IMR-90 (cell line): ENCODE measurements around the gene ATG7. TPM values are rescaled to one million over a fixed set of nuclear protein-coding genes. Genes with fewer than 3 reads are reported as not detected.

Experiments
- ATAC-seq: fragments of 200-7000 bp; cut with Tn5 transposase; 2 replicates; pipeline ENCODE4 v1.9.1; 2020; ENCODE audit warnings: low read depth, mild to moderate bottlenecking, moderate library complexity
- BruUV-seq: library from RNA; stranded (reverse); fragments of 400-500 nt; replicated peaks from 2 replicates; lab custom pipeline; 2021; lab: Mats Ljungman, UMichigan
- CTCF ChIA-PET: fragments of 300-600 bp; formaldehyde crosslinking; extraction: SDS; loops from one replicate; lab custom pipeline; 2021; ENCODE audit warnings: antibody characterized with exemption; lab: Yijun Ruan, JAX
- POLR2A ChIA-PET: fragments of 300-600 bp; sonication (Branson Sonifier 250); formaldehyde crosslinking; loops from one replicate; lab custom pipeline; 2022; ENCODE audit warnings: antibody characterized with exemption; ENCODE audit not compliant: unreplicated experiment; lab: Charles Lee
- DNase-seq: peaks from one replicate; pipeline ENCODE4 v3.0.0; 2013
- H2AFZ ChIP-seq: replicated peaks from 2 replicates; pipeline ENCODE3; 2013; ENCODE audit warnings: low read length, mild to moderate bottlenecking; ENCODE audit not compliant: poor library complexity
- H2AK5ac ChIP-seq: 2 replicates; pipeline ENCODE4 v1.6.1; 2013; ENCODE audit warnings: low read depth, low read length, inconsistent platforms
- H2AK9ac ChIP-seq: replicated peaks from 2 replicates; pipeline ENCODE3; 2013; ENCODE audit warnings: mild to moderate bottlenecking, low read depth, low read length, moderate library complexity; ENCODE audit not compliant: poor library complexity
- H2BK120ac ChIP-seq: 2 replicates; pipeline ENCODE4 v1.6.1; 2013; ENCODE audit warnings: low read depth, low read length, inconsistent platforms
- H2BK15ac ChIP-seq: 3 replicates; pipeline ENCODE4 v1.6.1; 2013; ENCODE audit warnings: low read depth, low read length, inconsistent platforms
- H2BK20ac ChIP-seq: 2 replicates; pipeline ENCODE4 v1.6.1; 2013; ENCODE audit warnings: low read depth, mild to moderate bottlenecking, inconsistent platforms, low read length, moderate library complexity
- H2BK5ac ChIP-seq: 2 replicates; pipeline ENCODE4 v1.6.1; 2013; ENCODE audit warnings: mild to moderate bottlenecking, low read depth, low read length, inconsistent platforms; ENCODE audit not compliant: poor library complexity, severe bottlenecking
- H3K14ac ChIP-seq: replicated peaks from 2 replicates; pipeline ENCODE4 v1.6.1; 2013; ENCODE audit warnings: low read depth, low read length, inconsistent platforms
- H3K18ac ChIP-seq: 2 replicates; pipeline ENCODE4 v1.6.1; 2013; ENCODE audit warnings: low read depth, low read length, control low read depth
- H3K23ac ChIP-seq: 2 replicates; pipeline ENCODE4 v1.6.1; 2013; ENCODE audit warnings: low read depth, low read length, inconsistent platforms
- H3K27ac ChIP-seq: 2 replicates; pipeline ENCODE4 v1.5.1; 2013; ENCODE audit warnings: mild to moderate bottlenecking, control low read depth, low read length; ENCODE audit not compliant: insufficient read depth
- H3K27me3 ChIP-seq: 2 replicates; pipeline ENCODE4 v1.6.1; 2013; ENCODE audit warnings: low read length; ENCODE audit not compliant: control insufficient read depth, insufficient read depth
- H3K36me3 ChIP-seq: 2 replicates; pipeline ENCODE4 v1.6.1; 2013; ENCODE audit warnings: low read length, mixed read lengths; ENCODE audit not compliant: control insufficient read depth, insufficient read depth
- H3K4ac ChIP-seq: 2 replicates; pipeline ENCODE4 v1.6.1; 2013; ENCODE audit warnings: low read depth, low read length, inconsistent platforms
- H3K4me1 ChIP-seq: 2 replicates; pipeline ENCODE4 v1.6.1; 2013; ENCODE audit warnings: low read length, mixed read lengths; ENCODE audit not compliant: control insufficient read depth, insufficient read depth
- H3K4me2 ChIP-seq: 2 replicates; pipeline ENCODE4 v1.6.1; 2013; ENCODE audit warnings: low read depth, mild to moderate bottlenecking, control low read depth, low read length, moderate library complexity
- H3K4me3 ChIP-seq: 2 replicates; pipeline ENCODE4 v1.5.1; 2013; ENCODE audit warnings: low read depth, mild to moderate bottlenecking, control low read depth, low read length, moderate library complexity; ENCODE audit not compliant: insufficient read depth
- H3K56ac ChIP-seq: 2 replicates; pipeline ENCODE4 v1.6.1; 2013; ENCODE audit warnings: low read length, inconsistent platforms; ENCODE audit not compliant: insufficient read depth; ENCODE audit errors: extremely low read depth
- H3K79me1 ChIP-seq, 2 experiments: 2 replicates each; pipeline ENCODE4 v1.6.1; 2013; ENCODE audit warnings: low read length in 2 of 2, inconsistent platforms in 1 of 2, low read depth in 1 of 2
- H3K9ac ChIP-seq: 2 replicates; pipeline ENCODE4 v1.6.1; 2013; ENCODE audit warnings: low read depth, low read length, control low read depth
- H3K9me1 ChIP-seq: 2 replicates; pipeline ENCODE4 v1.6.1; 2013; ENCODE audit warnings: low read length, inconsistent platforms; ENCODE audit not compliant: insufficient read depth
- H3K9me3 ChIP-seq: 2 replicates; pipeline ENCODE4 v1.6.1; 2013; ENCODE audit warnings: low read length; ENCODE audit not compliant: control insufficient read depth, insufficient read depth
- H4K20me1 ChIP-seq: 2 replicates; pipeline ENCODE4 v1.6.1; 2013; ENCODE audit warnings: low read length, inconsistent platforms; ENCODE audit not compliant: insufficient read depth
- H4K5ac ChIP-seq: 2 replicates; pipeline ENCODE4 v1.6.1; 2013; ENCODE audit warnings: mild to moderate bottlenecking, low read depth, low read length, control low read depth
- H4K8ac ChIP-seq, 2 experiments: 2 replicates each; pipeline ENCODE4 v1.6.1; 2013; ENCODE audit warnings: low read depth in 2 of 2, low read length in 2 of 2, control low read depth in 1 of 2, inconsistent platforms in 1 of 2
- H4K91ac ChIP-seq: 2 replicates; pipeline ENCODE4 v1.6.1; 2013; ENCODE audit warnings: low read depth, low read length, inconsistent platforms; ENCODE audit not compliant: insufficient read depth
- BHLHE40 ChIP-seq: fragments of 150-350 bp; IDR thresholded peaks from 2 replicates; pipeline ENCODE4 v1.6.1; 2016; ENCODE audit warnings: mild to moderate bottlenecking, low read depth, low read length
- CEBPB ChIP-seq: IDR thresholded peaks from 2 replicates; pipeline ENCODE4 v1.6.1; 2012; ENCODE audit warnings: low read depth, low read length, improper control_type of control experiment
- CHD1 ChIP-seq: IDR thresholded peaks from 2 replicates; pipeline ENCODE4 v1.6.1; 2012; ENCODE audit warnings: low read depth, low read length, improper control_type of control experiment
- CTCF ChIP-seq: conservative IDR thresholded peaks from 2 replicates; pipeline ENCODE4 v1.5.1; 2012; ENCODE audit warnings: mild to moderate bottlenecking, low read depth, low read length, improper control_type of control experiment
- ELK1 ChIP-seq: fragments of 150-350 bp; IDR thresholded peaks from 2 replicates; pipeline ENCODE4 v1.6.1; 2016; ENCODE audit warnings: low read depth, mild to moderate bottlenecking, low read length, moderate library complexity, borderline replicate concordance
- FOS ChIP-seq: fragments of 150-350 bp; IDR thresholded peaks from 2 replicates; pipeline ENCODE4 v1.6.1; 2016; ENCODE audit warnings: low read depth, low read length
- MAFK ChIP-seq: IDR thresholded peaks from 2 replicates; pipeline ENCODE4 v1.6.1; 2012; ENCODE audit warnings: low read depth, low read length, improper control_type of control experiment
- MAZ ChIP-seq: IDR thresholded peaks from 2 replicates; pipeline ENCODE4 v1.6.1; 2012; ENCODE audit warnings: low read depth, mild to moderate bottlenecking, low read length, improper control_type of control experiment, moderate library complexity, borderline replicate concordance
- MXI1 ChIP-seq: IDR thresholded peaks from 2 replicates; pipeline ENCODE4 v1.6.1; 2012; ENCODE audit warnings: low read depth, mild to moderate bottlenecking, low read length, moderate library complexity, borderline replicate concordance
- NFE2L2 ChIP-seq: fragments of 150-350 bp; IDR thresholded peaks from 2 replicates; pipeline ENCODE4 v1.6.1; 2016; ENCODE audit warnings: low read depth, mild to moderate bottlenecking, low read length
- POLR2A ChIP-seq: IDR thresholded peaks from 2 replicates; pipeline ENCODE4 v1.6.1; 2012; ENCODE audit warnings: mild to moderate bottlenecking, low read depth, low read length
- RAD21 ChIP-seq: IDR thresholded peaks from 2 replicates; pipeline ENCODE4 v1.6.1; 2012; ENCODE audit warnings: low read length, improper control_type of control experiment
- RCOR1 ChIP-seq: IDR thresholded peaks from 2 replicates; pipeline ENCODE4 v1.6.1; 2012; ENCODE audit warnings: mild to moderate bottlenecking, low read length, improper control_type of control experiment; ENCODE audit not compliant: insufficient replicate concordance
- RFX5 ChIP-seq: IDR thresholded peaks from 2 replicates; pipeline ENCODE4 v1.8.0; 2012; ENCODE audit warnings: low read depth, mild to moderate bottlenecking, low read length, moderate library complexity
- SMC3 ChIP-seq: fragments of 150-350 bp; IDR thresholded peaks from 2 replicates; pipeline ENCODE4 v1.6.1; 2016; ENCODE audit warnings: low read depth, mild to moderate bottlenecking, antibody characterized with exemption, low read length, moderate library complexity
- USF2 ChIP-seq: fragments of 150-350 bp; IDR thresholded peaks from 2 replicates; pipeline ENCODE4 v1.6.1; 2017; ENCODE audit warnings: mild to moderate bottlenecking, antibody characterized with exemption, low read length, low read depth
- WGBS, 2 experiments: methylation state at CpG; one replicate each; pipeline versions ENCODE4 v1.1.5 to v1.1.7; 2013; ENCODE audit warnings: missing lambda C conversion rate in 2 of 2; ENCODE audit not compliant: insufficient read length in 1 of 2; ENCODE audit errors: extremely low coverage in 2 of 2; 5-methylcytosine and 5-hydroxymethylcytosine counted together
- dilution Hi-C: fragments of 300-500 bp; cut with HindIII; formaldehyde crosslinking; loops from one replicate; pipeline ENCODE4 v1.14.3; 2018; ENCODE audit warnings: low sequenced_read_pairs; ENCODE audit not compliant: unreplicated experiment
- in situ Hi-C: fragments of 300-500 bp; cut with MboI; formaldehyde crosslinking; loops from 3 replicates; pipeline ENCODE4 v1.14.3; 2019; ENCODE audit warnings: low sequenced_read_pairs, inconsistent platforms, mixed read lengths
- intact Hi-C: fragments of 100-400 bp; cut with micrococcal nuclease; formaldehyde crosslinking; loops from 2 replicates; pipeline ENCODE4 v1.10.0; 2022
- polyA plus RNA-seq, 3 experiments: library from polyadenylated mRNA; depleted of rRNA; stranded (reverse); fragments of >200 nt; gene quantifications; 2 replicates each; pipeline ENCODE4 v1.2.3, GENCODE V29; 2012; ENCODE audit warnings: low replicate concordance in 1 of 3
- total RNA-seq: library from RNA; depleted of rRNA; stranded (reverse); fragments of >200 nt; gene quantifications from 2 replicates; pipeline ENCODE4 v1.2.3, GENCODE V29; 2012

The ATG7 gene
- total and polyA plus RNA-seq, 2 of the 4 experiments (the other 2 are of a cell fraction) = 15.6 to 51.4 TPM

GRCh38 chr3:11495948-11496557 lies 223.9 kb downstream of the ATG7 start:
- Histone ChIP-seq H3K36me3 (no peaks in the 10 kb centered on the region), H3K4ac (peak overlapping the region; percentile 60; the same call in 1 of the 2 replicates), H3K4me2 (no peak overlapping the region), H4K5ac (no peak overlapping the region), H4K8ac (no peak overlapping the region; a peak in 1 of 4 replicates), H3K56ac (no peak overlapping the region), H3K9me3 (no peaks in the 10 kb centered on the region), H3K4me3 (no peak overlapping the region), H3K4me1 (peaks cover 13% of the 10 kb centered on the region), H2BK20ac (no peak overlapping the region), H3K27ac (no peak overlapping the region), H3K23ac (no peak overlapping the region), H4K20me1 (no peaks in the 10 kb centered on the region), H2BK120ac (no peak overlapping the region; the same call in 1 of the 2 replicates), H2BK5ac (no peak overlapping the region), H3K27me3 (no peaks in the 10 kb centered on the region), H3K18ac (no peak overlapping the region), H3K9ac (no peak overlapping the region), H3K9me1 (peaks cover 13% of the 10 kb centered on the region), H2AFZ (no peak overlapping the region), H2AK5ac (0 out of 2 replicates have a peak overlapping the region, but pooled peaks have one; percentile 31), H3K79me1 (peaks cover 0 to 28% of the 10 kb centered on the region in 2 experiments; a peak in 3 of 4 replicates), H2AK9ac (no peak overlapping the region), H2BK15ac (no peak overlapping the region), H3K14ac (0 out of 2 replicates have a peak overlapping the region, but pooled peaks have one; percentile 23), H4K91ac (no peak overlapping the region)
- TF ChIP-seq RAD21 (no peak), NFE2L2 (no peak), RFX5 (no peak), MXI1 (no peak), FOS (no peak), BHLHE40 (no peak), CTCF (no peak), MAFK (no peak), USF2 (no peak), CEBPB (no peak), POLR2A (no peak), ELK1 (no peak), MAZ (no peak), CHD1 (no peak), SMC3 (no peak), RCOR1 (no peak)
- ATAC-seq = no peak
- dilution Hi-C loops (no loop called here), in situ Hi-C loops (no loop called here), intact Hi-C loops (no loop called here)
- no TSS peak for BruUV-seq
- CTCF ChIA-PET = no interaction called here
- POLR2A ChIA-PET = no interaction called here
- DNase-seq = no peak
- no CpG with 5 or more reads among the region's 11 CpGs for WGBS, 2 experiments
